GDM1 (cell line): Measurements from ENCODE around the gene BRMS1.

Experiments
- DNase-seq: peaks from one replicate; lab custom pipeline; 2025; lab: John Stamatoyannopoulos, UW

BRMS1 gene

DNA sequence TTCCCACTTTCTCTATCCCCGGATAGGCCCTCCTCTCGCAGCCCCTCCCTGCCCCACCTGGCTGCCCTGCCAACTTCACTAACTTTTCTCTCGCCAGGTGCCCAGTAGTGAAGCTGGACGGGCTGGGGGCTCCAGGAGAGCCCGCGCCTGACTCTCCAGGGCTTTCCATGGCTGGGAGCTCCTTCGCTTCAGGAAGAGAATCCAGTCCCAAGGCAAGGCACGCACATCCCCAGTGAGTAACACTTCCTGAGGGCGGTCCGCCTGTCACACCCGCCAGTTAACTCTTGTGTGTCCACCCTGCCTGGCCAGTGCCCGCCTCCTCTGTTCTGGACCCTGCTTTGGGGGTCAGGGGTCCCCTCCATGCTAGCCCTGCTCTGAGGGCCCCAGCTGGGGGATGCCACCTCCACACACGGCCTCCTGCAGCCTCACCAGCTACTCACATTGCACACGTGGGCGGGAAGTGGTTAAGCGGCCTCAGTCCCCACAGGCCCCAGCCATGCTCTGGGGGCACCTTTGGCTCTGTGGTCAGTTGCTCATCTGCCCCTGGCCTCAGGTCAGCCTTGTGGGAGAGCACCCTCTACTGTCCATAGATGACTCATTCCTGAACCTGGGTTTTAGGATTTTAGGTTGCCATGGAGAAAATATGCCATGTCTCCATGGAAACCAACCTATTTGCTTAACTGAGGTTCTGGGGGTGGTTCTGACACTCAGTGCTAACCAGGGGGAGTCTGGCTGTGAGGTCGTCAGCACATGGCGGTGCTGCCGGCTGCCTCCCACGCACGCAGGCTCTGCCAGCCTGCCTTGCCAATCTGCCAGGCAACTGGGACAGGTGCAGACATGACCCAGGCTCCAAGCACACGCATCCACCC lies 8.4 kb downstream of the BRMS1 start, which contains the start of gene RIN1:
RIN1 (minus strand) TSS at position 201 of the 869 bp plus-strand sequence; CDS start at position 169, 32 bp downstream.
- no peak for DNase-seq

DNA sequence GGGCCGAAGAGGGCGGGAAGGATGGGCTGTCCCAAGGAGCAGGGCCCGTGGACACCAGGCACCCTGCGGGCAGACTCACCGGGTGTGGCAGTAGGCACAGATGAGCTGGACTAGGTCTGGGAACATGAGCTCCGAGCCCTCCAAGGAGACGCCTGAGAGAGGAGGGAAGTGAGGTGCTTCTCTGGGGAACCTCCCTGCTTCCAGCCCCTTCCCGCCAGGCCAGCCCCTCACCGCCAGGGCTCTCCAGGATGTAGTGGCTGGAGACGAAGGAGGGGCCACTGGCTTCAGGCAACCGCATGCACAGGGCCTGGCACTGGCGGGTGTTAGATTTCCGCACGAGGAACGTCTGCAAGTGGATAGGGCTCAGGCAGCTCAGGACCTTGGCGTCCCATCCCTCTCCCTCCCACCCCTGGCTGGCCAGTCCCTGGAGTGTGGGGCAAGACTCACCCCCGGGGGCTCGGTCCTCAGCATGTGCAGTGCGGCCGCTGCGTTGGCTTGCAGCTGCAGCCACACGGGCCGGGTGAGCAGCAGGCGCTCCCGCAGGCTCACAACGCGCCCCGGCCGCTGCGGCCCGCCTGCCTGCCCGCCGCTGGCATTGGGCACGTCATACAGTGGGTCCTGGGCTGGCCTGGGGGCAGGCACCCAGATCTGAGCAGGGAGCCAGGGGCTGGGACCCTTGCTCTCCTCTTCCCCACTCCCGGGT lies 9.2 kb downstream of the BRMS1 start:
- DNase-seq = no peak

DNA sequence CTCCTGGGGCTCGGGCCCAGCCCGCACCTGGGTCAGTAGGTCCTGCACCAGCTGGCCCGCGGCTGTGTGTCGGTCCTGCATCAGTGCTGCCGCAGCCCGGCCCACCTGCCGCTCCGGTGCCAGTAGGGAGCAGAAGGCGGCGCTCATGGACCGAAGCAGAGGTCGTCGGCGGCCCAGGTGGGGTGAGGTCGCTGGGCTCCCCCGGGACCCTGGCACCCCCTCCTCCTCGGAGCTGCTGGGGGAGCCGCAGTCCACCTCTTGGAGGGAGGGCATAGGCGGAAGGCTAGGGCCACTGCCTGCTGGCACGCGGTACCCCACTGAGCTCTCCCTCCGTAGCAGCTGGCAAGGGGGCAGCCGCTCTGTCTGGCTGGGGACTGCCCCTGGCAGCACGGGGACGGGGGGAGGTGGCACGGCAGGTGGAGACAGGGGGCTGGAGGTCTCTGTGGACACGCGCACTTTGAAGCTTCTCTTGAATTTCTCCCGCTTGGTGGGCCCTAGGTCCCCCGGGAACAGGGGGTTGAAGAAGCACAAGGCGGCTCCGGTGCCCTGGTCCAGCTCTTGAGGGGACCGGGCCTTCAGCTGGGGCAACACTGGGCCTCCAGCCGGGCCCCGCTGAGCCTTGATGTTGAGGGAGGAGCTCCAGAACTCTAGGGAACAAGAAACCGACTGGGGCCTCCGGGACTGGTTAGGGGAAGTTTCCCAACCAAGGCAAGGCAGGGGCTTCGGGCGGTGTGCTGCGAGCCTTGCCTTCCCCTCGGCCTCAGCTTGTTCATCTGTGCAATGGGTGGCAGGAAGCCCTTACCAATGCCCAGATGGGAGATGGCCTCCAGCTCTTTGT lies 10.1 kb downstream of the BRMS1 start:
- DNase-seq = no peak

DNA sequence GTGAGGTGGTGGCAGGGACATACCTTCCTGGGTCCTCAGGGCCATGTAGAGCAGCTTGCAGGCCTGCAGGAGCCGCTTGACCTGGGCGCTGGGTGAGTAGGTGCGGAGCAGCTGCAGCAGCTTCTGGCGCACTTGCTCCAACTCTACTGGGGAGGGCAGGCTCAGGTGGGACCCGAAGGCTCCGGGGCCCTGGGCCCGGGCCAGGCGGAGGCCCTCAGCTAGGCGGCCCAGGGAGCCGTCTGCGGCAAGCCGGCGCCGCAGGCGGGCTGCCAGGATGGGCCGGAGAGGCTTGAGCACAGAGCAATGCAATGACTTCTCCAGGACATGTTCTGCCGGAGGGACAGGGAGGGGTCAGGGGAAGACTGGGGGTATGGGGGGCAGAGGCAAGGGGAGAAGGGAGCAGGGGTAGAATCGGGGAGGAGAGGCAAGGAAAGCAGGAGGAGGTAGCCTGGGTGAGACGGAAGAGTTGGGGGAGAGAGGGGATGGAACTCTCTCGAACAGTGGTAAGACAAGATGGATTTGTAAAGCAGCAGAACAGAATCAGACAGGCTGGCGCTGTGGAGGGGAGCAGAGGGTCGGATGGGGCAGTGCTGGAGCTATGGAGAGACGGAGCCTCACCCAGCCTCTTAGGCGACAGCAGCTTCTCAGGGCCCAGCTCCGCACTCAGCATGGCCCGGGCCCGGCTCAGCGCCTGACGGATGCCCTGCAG lies 10.9 kb downstream of the BRMS1 start:
- DNase-seq = no peak

DNA sequence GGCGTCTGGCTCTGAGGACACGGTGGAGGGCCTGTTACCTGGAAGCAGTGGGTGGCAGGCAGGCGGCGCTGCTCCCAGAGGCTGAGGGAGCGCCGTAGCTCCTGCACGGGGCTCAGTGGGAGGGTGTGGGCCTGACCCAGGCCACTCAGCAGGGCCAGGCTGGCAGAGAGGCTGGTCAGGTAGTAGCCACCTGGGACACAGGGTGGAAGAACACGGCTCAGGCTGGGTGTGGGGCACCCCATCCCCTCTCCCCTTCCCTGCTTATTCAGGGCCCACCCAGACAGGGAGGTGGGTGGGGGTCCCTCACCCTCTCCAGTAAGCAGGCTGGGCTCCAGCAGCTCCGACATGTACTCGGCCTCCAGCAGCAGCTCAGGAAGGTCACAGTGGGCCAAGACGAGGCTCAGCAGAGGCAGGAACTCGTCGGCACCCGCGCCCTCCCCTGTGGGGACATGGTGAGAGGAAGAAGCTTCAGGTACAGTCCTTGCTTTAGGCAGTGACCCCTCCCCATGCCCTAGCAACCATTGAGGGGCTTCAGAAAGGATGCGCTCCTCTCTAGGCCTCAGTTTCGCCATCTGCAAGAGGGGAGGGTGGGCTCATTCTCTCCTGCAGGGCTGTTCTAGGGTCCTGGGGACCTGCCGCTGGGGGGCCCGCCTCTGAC lies 11.6 kb downstream of the BRMS1 start:
- DNase-seq = no peak

DNA sequence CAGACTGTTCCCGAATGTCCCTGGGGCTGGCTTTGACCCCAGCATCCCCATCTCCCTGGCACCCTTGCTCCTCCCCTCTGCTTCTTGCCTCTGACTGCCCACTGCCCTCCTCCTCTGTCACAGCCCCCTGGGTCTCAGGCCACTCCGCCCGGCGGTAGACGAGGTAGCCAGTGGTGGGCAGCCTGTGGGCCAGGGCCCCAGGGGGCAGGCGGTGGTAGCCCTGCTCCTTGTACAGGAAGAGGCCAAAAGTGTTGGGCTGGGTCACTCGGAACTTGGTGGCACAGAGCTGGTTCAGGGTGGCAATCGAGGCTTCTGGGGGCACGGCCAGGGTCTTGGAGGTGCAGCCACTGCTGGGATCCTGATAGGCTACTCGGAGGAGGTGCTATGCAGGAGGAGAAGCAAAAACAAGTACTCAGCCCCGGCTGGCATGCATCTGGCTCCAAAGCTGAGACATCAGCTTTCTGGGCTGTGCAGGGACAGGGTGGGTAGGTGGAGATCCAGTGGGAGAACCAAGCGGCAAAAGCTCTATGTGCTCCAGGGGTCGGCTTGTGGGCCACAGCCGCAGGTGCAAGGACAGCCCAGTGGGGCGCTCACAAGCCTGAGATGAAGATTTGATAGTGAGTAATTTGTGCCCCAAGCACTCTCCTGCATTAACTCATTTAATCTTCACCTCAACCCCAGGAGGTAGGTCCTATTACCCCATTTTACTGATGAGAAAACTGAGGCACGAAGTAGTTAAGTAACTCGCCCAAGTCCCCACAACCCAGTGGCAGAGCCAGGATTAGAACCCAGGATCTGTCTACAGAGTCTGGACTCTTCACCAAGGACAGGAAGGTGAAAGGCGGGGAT lies 12.3 kb downstream of the BRMS1 start:
- no peak for DNase-seq

DNA sequence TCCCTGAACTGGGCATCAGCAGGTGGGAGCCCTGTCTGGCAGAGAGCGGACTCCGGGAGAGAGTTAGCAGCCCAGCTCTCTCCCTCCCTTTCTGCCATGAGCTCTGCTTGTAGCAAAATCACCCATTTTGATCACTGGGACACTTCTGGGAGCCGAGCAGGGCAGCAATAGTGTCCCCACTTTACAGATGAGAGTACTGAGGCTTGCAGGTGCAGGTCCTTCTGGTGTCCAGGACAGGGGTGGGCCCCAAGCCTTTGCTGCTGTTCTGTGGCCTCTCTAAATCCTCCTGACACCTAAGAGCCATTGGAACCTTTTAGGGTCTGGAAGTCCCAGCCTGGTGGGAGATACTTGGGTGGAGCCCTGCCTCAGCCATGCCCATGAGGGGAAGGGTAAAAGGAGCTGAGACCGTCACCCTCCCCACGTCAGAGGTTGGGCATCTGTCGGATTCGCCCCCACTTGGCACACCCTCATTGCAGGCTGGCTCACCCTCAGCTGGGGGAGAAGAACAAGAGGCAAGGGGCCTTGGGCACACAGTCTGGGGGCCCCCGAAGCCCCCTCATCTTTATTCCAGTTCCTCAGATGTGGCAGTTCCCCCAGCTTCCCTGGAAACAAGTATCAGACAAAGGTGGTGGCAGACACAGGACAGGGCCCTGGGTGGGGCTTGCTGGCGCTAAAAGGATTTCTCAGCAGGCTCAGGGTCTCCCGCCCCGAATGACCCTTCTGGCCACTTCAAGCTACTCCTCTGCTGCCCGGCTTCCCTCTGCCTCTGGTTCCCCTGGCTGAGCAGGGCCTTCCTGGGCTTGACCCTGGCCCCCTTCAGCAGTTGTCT lies 13.1 kb downstream of the BRMS1 start:
- no peak for DNase-seq

DNA sequence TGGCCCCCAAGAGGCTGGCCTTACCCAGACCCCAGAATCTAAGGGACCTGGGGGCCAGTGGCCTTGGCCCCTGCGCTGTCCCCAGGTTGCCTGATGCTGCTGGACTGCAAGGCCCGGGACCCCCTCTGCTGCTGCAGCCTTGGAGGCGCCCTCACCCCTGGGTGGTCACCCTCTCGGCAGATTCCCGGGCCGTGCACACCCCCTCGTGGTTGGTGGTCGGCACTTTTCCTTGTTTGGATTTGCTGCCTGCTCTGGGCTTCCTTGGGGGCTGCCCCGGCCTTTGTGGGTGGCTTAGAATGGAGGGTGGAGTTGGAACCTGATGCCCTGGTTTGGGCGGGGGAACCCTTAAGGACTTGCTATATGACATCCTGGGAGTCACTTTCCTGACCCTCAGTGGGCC lies 14.0 kb downstream of the BRMS1 start:
- no peak for DNase-seq

DNA sequence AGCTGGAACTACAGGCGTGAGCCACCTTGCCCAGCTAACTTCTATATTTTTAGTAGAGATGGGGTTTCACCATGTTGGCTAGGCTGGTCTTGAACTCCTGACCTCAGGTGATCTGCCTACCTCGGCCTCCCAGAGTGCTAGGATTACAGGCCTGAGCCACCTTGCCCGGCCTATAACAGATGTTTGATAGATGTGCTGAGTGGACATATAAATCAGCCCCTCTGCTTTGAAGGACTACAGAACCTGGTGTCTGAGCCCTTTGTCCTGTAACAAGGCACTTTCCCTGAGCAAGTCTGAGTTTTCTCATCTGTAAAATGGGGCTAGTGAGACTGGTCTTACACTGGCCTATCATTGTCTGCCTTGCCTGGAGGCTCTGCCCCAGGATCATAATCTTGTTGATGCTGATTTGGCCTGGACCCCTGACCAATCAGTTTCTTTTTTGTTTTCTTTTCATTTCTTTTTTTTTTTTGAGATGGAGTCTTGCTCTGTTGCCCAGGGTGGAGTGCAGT lies 15.7 kb downstream of the BRMS1 start:
- DNase-seq = no peak

DNA sequence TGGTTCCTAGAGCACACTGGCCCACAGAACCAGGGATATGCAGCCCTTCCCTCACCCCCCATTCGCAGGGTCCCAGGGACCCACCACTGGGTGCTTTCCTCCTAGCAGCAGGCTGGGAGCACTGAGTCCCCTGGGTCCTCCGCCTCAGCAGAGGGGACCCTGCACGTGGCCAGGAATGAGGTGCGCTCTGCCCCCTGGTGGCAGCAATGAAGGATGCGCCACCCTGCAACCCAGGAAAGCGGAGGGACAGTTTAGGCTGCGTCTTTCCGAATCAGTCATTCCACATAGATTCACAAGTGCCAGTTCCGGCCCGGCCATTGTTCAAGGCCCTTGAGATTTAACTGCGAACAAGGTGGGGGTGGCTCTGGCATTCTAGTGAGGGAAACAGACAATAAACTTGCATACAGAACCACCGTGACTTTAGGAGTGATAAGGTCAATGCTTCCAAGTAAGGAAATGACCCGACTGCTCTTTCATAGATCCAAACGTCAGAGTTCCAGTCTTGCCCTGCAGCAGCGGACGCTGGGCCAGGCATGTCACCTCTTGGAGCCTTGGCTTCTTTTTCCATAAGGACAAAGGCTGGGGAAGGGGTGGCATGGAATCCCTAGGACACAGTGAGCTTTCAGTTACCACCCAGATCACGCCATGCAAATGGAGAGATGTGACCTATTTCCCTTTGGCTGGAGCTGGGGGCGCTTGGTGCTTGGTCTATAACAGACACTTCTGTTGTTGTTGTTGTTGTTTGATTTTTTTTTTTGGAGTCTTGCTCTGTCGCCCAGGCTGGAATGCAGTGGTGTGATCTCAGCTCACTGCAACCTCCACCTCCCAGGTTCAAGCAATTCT lies 16.4 kb downstream of the BRMS1 start:
- DNase-seq = peak; percentile 61

DNA sequence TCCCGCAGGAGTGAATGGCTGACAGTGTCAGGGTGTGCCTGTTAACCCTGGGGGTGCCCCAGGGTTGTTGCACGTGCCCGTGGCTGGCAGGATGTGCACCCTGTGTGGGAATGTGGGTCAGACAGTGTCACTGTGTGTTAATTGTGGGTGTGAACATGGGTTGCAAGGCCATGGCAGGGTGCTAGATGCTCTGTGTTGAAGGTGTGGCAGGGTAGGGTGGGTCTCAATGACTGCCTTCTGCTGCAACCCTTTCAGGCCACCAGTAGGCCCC lies 16.9 kb downstream of the BRMS1 start:
- DNase-seq = no peak

DNA sequence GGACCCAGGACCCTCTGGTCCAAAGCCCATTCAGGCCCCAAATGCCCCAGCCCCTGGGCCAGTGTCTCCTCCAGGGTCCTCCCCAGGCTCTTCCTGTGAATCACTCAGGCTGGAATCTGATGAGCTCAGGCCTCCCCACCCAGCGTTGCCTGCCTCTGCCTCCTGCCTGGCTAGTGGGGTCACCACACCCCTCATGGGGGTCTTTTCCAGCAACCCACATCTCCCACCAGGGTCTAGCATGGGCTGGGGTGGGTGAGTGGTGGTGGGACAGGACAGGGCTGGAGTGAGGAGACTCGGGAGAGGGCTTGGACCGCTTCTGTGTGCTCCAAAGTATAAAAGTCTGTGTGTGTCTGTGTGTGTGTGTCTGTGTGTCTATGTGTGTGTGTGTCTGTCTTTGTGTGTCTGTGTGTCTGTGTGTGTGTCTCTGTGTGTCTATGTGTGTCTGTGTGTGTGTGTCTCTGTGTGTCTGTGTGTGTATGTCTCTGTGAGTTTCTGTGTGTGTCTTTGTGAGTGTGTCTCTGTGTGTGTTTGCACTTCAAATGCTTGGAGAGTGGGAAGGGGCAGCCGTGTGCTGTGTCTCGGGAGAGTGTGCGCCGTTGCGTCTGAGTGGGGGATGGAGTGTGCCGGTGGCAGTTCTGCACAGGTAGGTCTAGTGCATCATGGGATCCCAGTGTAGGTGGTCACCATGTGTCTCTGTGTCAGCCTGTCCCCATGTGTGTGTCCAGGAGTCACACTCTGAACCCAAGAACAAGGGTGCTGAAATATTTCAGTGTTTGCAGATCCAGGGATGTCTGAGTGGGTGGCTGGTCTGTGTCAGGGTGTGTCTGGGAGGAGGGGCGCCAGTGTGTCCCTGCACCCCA lies 17.5 kb downstream of the BRMS1 start:
- no peak for DNase-seq

DNA sequence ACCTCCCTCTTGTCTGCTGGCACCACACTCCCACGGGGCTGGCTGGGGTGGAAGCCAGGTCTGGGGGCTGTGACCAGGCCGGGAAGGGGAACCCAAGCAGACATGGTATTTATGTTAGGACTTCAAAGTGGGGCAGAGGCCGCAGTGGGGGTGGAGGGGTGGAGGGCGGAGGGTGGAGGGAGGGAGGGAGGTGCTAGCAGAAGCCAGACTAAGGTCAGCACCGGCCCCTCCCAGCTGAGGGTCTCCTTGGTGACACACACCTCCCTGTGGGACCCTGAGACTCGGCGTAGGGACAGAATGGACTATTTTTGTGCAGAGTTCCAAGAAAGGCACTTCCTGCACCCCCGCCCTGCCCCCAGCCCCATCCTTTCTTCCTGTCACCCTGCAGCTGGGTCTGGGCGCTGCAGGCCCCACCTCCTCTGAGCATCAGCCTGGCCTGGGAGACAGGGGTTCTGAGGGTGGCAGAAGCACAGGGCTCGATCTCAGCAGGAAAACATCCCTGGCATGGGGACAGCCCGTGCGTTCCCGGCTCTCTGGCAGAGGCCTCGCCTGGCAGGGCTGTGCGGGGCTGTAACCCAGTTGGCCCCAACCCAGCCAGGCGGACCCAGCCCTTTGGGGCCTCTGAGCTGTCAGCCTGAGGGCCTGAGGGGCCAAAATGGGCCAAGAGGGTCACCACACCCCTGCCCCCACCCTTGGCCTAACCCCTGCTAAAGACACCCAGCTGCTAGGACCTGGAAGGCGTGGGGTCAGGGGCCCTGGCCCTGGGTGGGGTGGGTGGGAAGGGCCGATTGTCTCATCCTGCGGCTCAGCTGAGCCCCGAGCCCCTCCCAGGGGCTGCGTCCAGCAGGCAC lies 18.4 kb downstream of the BRMS1 start:
- DNase-seq = no peak

DNA sequence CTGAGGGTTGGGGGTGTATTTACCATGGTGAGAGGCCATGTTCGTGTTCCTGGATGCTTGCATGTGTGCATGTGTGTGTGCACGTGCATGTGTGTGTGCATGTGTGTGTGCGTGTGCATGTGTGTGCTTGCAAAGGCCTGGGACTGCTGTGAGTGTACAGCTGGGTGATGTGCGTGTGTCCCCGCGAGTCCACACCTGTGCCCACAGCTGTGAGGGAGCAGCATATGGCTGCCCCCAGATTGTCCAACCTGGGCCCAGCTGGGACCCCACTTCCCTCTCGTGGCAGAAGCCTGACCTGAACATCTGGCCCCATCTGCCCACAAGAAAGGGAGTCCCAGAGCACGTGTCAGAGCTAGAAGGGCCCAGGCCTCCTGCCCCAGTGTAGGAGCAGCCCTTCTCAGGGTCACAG lies 19.6 kb downstream of the BRMS1 start:
- DNase-seq = no peak

DNA sequence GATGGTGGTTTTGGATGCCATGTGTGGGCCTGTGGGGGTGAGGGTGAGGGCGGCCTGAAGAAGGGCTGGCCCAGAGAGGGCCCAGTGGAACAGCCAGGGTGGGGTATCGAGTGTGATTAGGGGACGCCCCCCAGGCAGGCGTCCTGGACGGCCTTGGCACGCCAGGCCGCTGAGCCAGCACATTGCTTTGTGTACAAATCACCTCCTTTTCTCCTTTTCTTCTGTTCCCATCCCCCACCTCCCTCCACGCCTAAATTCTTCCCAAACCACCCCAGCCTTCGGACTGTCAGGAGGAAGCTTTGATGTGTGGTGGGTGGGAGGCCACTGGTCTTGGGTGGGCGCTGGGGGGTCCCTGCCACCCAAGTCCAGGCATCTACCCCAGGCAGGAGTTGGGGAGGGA lies 20.2 kb downstream of the BRMS1 start:
- DNase-seq = no peak

DNA sequence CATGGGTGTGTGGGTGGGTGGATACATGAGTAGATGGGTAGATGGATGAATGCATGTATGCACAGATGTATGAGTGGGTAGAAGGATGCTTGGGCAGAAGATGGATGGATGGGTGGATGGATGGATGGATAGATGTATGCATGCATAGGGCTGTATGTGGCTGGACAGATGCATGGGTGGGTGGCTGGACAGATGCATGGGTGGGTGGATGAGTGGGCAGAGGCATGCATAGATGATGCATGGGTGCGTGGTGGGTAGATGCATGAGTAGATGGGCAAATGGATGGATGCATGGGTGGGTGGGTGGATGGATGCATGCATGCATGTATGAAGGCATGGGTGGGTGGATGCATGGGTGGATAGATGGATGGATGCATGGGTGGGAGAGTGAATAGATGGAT lies 21.2 kb downstream of the BRMS1 start:
- DNase-seq = no peak
